ENCODE results near the gene SOX3.

SOX3 gene

DNA sequence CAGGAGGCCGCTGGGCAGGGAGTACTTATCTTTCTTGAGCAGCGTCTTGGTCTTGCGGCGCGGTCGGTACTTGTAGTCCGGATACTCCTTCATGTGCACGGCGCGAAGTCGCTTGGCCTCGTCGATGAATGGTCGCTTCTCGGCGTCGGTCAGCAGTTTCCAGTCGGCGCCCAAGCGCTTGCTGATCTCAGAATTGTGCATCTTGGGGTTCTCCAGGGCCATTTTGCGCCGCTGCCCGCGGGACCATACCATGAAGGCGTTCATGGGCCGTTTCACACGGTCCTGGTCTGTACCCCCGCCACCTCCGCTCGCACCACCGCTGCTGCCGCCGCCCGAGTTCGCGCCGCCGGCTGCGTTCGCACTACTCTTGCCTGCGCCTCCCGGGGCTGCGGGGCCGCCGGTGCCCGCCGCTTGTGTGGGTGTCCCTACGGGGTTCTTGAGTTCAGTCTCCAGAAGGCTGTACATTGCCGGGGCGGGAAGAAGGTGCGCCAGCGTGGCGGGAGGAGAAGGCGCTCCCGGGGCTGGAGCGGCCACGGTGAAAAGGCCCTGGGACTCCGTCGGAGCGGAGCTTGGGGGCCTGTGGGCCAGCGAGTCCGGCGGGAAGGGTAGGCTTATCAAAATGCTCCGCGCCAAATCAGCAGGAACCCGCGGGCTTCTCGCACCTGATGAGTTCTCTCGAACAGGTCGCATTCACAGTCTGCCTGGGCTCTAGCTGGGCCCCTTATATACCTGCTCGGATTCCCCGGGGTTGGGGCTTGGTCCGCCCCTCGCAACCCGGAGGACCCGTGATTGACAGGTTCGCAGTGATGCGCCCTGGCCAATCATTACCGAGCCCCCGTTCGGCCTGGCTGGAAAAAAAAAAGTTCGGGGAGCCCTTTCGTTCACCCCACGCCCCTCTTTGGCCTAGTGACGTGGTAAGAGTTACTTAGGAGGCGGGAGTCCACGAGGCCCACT is at the start of gene SOX3:
Gene SOX3, minus strand, starts transcription at position 699 of the 954 bp plus-strand sequence. Its CDS starts 9 bp downstream, at position 690.
- DNase-seq = no peak

DNA sequence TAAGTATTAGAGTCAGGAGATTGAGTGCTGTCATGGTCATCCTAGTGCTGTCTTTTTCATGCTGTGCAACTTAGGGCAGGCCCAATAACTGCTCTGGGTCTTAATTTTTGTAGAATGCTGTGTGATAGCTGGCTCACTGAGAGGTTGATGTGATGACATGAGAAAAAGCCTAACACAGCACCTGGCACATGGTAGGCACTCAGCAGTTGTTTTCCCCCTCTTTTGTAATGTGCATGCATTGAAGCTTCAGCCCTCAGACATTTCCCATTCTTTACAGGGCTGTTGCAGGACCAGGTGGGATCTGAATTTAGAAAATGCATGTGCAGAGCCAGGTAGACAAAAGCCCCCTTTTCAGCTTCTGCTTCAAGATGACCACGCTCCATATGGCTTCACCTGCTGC is 44.1 kb upstream of the SOX3 start:
- DNase-seq = no peak

DNA sequence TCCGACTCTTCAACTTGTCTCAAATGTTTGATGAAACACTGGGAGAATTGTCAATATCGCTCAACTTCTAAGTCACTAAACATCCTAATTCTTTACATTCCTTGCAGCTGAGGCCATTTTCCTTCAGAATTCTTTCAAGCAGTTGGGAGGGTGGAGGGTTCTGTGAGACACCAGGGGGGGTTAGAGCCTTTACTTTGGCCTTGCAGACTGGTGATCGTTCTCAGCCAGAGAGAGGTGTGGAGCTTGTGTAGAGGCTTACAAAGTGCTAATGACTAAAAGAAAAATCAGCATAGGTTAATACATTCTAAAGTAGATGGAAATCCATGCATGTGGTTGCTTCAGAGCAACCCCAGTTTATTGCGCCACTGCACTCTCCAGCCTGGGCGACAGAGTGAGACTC is 21.3 kb upstream of the SOX3 start:
- no peak for DNase-seq

DNA sequence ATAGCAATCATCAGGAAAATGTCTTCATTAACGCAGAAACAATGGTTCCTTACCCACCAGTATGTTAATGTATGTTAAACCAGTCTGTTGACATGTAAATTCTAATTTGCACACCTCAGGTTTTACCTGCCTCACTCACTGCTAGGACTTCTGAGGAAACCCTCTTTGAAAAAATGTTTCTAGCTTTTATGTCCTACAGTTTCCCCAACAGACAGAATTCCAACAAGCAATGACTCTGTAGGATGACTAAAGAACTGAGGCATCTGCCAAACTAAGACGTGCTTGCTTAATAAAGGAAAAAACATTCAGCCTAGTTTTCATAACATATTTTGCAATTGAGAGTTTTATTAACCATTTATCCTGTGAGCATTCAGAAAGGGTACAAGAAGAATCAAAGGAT is 20.6 kb upstream of the SOX3 start:
- DNase-seq = no peak

DNA sequence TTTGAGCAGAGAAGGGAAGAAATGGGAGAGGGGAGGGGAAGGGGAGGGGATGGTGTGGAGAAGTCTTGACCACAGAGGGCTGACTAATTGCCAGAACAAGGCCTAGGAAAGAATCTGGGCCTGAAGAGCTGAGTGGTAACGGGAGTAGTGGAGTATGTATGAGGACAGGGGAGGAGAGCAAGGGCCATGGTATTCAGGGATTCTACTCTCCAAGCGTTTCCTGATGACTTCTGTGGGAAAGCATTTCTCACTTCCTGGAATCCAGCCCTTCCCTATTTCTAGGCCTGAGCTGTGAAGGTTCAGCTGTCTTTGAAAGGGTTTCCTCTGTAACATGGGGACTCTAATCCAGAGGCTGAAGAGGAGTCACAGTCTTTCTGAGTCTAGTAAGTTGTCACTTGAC is 19.7 kb upstream of the SOX3 start:
- no peak for DNase-seq

DNA sequence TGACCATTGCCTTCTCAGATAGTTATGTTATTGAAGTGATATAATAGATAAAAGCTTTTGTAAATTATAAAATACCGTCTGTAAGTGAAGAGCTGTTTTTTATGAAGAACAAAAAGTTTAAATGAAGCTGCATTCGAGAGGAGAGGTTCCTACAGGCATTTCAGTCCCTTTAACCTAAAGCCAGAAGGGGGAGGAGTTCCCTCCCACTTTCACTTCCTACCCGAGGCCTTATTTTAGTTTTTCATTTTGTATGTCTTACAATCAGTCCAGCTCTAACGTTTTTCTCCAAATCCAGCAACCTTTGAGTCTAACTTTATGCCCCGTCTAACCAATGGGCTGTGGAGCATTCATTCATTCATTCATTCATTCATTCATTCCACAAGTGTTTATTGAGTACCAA is 16.5 kb upstream of the SOX3 start:
- no peak for DNase-seq

DNA sequence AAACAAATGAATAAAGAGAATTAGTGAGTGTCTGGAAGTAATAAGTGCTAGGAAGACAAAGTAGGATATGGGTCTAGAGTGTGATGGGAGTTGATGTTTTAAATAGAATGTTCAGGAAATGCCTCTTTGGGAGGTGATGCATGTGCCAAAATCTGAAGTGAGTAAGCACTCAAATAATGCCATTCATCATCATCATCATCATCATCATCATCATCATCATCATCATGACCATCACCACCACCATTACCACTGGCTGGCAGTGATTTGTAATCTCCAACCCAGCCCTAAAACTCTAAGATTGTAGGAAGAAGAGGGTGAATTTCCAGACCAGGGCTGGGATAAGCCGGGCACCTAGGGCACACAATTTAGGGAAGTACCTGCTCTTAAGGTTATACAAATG is 9.7 kb upstream of the SOX3 start:
- DNase-seq = no peak

DNA sequence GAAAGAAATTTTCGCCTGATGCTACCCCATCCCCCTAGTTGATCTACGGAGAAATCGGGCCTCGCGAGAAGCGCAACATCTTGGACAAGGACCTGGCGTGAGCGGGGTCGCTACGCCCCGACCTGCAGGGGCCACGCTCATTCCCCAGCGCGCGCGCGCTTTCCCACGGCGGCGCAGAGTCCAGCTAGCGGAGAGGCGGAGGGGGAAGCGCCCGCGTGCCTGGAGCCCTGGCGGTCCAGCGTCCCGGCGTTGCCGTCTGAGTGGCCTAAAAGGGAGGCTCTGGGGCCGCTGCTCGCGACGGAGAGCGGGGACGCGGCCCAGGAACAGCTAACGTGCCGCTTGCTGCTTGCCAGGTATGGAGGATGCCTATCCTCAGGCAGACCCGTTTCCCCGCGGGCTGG is 6.0 kb upstream of the SOX3 start:
- no peak for DNase-seq

DNA sequence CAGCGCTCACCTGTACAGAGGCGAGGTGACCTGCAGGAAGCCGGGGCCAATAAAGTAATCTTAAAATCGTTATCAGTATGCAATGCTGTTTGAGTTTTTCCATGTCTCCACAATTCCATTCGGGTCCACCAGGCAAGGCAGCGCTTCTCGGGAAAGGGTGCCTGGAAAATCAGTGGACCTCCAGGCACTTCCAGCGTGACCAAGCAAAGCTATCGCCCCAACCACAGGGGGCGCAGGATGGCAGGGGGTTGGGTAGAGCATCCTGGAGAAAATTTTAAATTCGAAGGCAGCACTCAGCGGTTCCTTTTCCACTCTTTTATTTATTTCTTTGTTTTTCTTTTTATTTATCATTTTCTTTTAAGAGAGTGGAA is 5.4 kb upstream of the SOX3 start:
- DNase-seq = no peak

DNA sequence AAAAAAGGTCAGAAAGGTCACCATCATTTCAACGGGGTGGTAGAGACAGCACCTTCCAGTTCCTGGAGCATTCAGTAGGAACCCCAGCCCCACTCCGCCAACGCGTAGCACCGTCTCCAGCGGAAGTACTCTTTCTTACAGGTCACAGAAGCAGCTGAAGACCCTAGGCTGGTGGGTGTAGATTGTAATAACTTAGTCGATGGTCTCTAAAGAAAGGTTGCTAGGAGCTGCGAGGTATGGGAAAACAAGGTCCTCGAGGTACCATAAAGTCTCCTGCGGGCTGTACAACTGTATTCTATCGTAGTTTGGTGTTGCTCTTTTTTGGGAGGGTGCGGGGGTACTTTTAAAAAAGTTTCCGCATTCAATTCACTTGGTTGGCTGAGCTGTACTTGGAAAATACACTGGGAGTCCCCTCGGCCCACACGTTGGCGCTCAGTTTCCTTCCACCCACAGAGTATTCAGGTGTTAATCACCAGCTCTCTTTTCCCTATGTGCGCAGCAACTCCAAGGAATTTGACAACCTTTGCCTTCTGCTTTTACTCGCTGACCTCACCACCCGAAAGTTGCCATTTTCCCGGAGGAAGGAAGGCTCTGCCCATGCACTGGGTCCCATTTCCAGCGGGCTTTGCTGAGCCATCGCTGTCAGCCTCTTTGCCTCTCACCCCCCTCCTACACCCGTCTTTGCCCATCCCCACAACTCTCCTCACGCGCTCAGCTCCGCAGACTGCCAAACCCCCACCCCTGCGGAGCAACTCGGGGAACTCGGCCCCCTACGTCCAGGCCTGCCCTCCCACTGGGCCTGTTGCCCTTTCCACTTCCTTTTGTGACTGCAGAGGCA is 4.8 kb upstream of the SOX3 start:
- no peak for DNase-seq

DNA sequence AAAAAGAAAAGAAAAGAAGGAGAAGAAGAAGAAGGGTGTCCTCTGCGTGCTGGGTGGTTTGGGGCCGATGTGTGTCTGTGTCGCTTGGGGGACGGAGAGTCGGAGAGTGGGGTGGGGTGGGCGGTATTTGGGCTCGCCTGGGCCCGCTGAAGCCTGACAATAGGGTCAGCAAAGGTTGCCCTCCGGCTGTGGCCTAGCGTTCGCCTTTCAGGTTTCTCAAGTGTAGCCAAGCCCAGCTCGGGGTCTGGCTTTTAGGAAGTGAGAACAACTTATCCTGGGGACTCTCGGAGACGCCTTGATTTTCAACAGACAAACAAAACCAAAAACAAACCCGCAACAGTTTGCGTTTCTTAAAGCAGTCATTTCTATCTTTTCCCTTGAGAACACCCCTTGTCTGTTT is 4.1 kb upstream of the SOX3 start:
- no peak for DNase-seq

DNA sequence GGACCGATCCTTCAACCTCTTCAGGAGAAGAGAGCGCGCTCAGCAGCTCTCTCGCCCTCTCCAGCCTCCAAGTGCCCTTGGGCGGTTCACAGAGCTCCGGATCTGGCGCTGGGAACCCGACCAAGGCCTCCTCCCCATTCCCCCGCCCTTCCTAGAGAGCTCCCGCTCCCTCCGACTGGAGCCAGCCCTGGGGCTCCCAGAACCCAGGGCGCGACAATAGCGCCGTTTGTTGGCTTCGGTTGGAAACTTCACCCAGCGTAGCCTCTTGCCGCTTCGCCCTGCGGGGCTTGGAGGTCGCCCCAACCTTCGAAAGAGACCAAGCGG is 3.1 kb upstream of the SOX3 start:
- no peak for DNase-seq

DNA sequence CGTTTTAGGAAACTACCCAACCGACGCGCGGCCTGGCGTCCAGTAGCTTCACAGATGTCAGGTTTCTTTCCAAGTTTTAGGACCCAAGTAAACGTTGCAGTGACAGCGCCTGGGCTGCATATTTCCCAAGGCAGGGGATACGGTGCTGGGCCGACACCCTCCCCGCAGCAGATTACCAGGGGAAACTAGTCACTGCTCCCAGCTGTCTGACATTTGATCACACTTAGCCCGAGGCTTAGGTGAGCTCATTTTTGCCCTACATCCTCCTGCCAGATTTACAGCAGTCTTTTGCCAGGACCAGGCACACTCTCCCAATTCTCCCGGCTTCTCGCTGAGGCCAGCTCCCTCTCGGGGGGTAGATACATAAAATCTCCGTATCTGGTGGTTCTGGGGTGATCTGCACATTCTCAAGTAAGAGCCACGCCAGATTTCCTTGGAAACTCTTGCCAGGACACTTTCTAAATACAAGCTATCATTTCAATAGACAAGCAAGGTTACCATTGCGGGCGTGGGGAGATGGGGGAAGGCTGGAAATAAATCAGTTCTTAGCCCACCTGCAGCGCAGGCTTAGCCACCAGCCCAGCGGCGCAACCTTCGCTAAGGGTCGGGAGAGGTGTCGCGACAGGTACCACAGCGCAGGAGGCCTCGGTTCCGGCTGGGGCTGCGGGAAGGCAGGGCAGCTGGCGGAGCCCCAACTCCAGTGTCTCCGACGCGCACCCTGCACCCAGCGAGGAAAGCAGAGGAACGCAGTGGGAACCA is 2.5 kb upstream of the SOX3 start:
- DNase-seq = no peak

DNA sequence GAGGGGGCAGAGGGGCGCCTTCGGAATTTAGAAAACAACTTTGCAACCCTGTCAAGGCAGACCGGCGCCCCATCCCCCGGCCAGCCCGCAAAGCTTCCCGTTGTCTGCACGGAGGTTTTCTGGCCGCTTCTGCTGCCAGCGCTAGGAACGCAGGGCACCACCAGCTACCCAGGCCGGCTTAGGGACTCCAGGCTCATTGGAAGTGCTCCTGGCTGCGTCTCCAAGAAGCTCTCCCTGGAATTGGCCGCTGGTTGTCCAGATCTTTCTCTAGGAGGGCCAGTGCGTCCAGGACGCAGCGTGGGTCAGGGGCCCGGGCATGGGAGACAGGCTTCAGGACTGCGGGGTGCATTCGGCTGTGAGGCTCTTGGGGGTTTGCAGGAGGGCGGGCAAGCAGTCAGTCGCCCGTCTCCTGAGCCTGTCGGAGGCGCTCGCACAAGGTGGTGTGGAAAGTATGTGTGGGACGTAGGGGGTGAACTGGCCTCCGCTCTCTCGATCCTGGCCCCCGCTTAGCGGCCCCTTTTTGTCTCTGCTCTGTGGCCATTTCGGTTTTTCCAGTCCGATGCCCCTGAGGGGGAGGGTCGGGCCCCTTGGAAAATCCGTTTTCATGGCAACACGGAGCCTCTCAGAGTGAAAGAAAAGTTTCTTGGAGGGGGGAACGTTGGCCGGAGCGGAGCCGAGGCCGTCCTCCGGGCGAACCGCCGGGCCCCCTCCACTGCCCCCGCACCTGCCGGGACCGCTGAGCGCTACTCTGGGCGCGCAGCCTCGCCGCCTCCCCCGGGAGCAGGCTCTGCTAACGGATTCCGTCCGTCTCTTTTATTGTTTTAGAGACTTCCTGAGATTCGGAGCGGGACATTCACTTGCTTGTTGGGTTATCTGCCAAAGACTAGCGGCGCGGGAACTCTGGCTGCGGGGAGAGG is 810 bp upstream of the SOX3 start:
- no peak for DNase-seq

DNA sequence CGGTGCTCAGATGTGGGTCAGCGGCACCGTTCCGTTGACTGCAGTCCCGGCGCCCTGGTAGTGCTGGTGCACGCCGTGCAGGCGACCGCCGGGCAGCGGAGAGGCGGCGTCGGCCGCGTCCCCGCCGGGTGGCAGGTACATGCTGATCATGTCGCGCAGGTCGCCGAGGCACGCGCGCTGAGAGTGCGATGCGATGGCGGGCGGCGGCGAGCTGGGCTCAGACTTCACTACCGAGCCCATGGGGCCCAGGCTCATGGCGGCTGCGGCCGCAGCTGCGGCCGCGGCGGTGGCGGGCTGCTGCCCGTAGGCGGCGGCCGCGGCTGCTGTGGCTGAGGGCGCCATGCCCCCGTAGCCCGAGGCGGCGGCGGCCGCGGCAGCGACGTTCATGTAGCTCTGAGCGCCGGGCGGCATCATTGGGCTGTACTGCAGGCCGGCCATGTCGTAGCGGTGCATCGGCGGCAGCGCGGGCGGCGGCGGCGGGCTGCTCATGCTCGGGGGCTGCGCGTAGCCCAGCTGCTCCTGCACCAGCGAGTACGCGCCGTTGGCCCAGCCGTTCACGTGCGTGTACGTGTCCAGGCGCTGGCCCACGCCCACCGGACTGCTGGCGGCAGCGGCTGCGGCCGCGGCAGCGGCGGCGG is 1.0 kb downstream of the SOX3 start:
- no peak for DNase-seq

DNA sequence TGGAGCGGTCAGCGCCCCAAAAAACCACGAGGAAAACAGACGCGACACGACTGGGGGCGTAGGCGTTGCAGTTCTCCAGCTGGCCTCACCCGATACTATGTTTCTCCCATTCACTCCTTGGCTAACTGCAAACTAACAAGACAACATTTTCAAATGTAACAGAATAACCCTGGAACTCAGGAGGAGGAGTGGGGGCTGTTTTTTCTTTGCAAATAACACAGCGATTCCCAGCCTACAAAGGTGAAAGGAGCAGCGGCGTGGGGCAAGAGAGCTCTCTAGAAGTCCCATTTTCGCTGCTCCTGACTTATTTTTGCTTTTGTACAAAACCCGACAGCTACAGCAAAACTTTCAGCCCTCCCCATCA is 1.6 kb downstream of the SOX3 start:
- no peak for DNase-seq

DNA sequence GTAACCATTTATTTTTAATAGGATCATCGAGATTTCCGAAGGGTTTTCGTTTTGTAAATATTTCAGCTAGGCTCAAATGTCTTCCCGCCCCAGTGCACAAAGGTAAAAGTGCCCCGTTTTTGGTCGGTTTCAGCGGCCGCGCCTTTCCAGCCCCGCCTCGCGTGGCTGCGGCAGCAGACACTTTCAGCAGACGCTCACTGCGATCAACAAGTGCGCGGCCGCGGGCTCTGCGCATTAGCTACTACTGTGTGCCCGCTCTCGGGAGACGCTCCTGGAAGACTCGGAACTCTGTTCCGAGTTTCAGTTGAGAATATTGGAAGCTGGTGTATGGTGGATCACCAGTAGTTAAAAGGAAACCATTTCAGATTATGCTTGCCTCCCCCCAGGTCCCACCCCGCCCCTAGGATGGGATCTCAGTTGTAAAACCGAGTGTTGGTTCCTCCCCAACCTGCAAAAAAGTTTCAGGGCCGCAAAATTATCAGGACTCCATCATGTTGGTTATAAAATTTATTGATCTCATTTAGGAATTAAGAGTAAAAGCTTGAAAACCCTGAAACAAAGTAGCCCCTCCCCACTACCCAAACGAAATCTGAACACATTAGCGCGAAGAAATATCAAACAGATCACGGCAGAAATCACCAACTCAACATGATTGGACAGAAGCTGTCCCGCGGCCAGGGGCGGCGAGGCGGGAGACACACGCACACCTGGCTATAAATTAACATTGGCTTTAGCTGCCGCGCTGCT is 2.2 kb downstream of the SOX3 start:
- DNase-seq = no peak

DNA sequence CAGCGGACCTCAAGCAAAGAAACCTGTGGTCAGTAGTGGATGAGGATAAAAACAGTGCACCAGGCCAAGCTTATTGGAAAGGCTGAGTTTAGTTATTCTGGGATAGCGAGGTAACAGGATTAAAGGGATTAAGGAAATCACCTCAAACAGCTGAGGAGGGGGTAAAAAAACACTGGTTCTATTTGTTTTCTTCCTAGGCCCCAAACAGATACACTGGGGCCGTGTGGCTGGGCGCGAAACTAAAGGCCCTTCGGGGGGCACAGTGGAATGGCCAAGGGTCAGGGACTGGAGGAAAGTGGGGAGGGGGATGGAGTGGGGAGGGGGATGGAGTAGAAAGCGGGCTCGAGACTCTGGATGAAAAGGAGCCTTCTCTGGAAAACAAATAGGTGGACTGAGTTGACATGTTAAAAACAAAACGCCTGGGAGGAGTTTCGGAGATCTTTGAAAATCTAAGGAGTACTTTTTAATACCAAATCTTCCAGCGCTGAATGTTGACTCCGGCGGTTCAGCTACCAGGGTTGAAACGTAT is 2.9 kb downstream of the SOX3 start:
- no peak for DNase-seq

DNA sequence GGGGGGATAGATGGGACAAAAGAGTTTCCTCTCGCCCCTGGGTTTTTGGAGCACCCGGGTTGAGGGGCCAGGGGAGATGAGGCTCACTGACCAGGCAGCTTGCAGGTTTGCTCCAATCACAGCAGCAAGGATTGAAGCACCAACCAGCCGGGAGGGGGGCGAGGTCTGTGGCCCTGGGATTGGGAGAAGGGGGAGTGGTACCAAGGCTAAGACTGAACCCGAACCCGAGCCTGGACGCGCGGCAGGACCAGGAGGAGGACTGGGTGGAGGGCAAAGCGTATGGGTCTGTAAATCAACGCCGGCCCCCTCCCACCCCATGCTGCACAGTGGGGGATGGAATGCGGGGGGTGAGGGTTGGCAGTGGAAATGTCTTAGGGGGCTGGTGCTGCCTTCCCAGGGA is 3.5 kb downstream of the SOX3 start:
- no peak for DNase-seq

DNA sequence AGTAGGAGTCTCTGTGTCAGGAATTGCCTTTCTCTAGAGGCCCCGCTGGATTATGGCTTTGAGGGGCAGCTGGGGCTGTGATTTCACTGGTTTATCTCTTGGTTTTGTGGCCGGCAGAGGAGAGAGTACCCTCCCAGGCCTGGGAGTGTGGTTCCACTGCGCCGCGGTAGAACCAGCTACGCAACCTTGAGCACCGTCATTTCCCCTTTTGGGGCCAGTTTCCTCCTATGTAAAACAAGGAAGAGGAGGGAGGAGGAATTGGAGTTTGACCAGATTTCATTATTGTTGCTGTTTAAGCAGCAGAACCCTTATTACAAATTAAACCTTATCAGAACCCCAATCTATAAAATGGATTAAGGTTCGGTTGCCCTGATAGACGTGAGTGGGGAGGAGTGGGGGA is 4.4 kb downstream of the SOX3 start:
- DNase-seq = no peak

DNA sequence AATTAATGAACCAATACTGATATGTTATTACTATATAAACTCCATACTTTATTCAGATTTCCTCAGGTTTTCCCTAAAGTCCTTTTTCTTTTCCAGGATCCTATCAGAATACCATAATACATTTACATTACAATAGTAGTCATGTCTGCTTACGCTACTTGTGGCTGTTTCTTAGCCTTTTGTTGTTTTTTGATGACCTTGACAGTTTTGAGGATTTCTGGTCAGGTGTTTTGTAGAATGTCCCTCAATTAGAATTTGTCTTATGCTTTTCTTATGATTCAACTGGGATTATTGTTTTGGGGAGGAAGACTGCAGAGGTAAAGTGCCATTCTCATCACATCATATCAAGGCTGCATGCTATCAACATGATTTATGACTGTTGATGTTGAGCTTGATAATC is 9.1 kb downstream of the SOX3 start:
- DNase-seq = no peak
